ENCODE measurements around the gene LUZP1.

The LUZP1 gene

DNA sequence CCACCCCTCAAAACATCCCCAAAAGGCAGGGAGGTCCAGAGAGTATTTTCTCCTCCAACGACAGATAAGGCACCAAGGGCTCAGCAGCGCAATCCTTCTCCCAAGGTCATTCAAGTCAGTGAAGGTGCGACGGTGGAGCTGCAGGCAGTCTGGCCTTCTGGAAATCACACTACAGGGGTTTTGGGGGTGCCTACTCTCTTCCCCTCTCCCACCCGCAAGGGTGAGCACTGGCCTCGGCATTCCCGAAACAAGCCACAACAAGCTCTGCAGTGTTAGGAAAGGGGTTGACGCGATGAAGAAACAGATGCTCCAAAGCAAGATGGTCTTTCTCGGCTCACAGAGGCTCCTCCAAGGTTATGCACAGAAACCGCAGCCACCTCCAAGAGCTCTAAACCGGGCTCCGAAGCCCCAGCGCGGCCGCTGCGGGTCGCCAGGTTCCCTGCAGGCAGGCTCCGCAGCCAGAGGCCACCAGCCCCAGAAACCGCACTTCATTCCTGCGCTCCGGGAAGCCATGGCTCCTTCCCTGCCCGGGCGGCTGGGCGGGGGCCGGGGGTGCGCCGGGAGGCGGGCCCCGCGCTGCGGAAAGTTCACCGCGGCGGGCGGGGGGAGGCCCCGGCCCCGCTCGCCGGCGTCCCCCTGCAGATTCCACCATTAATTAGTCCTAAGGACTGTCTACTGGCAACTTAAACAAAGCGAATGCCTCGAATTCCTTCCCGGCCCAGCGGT is 1.1 kb downstream of the LUZP1 start (continued):
- TF ChIP-seq REST (tag by site-specific recombination; IDR thresholded peaks at IDR 0.05) (no peak), ZNF202 (tag by site-specific recombination; IDR thresholded peaks at IDR 0.05; ENCODE audit: borderline replicate concordance) (no peak), ZNF626 (tag by site-specific recombination; IDR thresholded peaks at IDR 0.05) (no peak), BCL11A (tag by site-specific recombination; IDR thresholded peaks at IDR 0.05; ENCODE audit: low read depth) (no peak), ZNF274 (IDR thresholded peaks at IDR 0.05; ENCODE audit: low read length) (no peak), ZNF274 (tag by site-specific recombination; IDR thresholded peaks at IDR 0.05; ENCODE audit: borderline replicate concordance) (no peak), ZNF501 (tag by site-specific recombination; IDR thresholded peaks at IDR 0.05) (no peak), SALL2 (tag by site-specific recombination; IDR thresholded peaks at IDR 0.05; ENCODE audit: borderline replicate concordance) (no peak), SP7 (tag by site-specific recombination; IDR thresholded peaks at IDR 0.05) (peak; percentile 37; the same call in 1 of the 2 replicates), ZNF354C (tag by site-specific recombination; IDR thresholded peaks at IDR 0.05; ENCODE audit: borderline replicate concordance, low read depth) (no peak), ZNF426 (tag by site-specific recombination; IDR thresholded peaks at IDR 0.05) (no peak), ZNF292 (tag by site-specific recombination; IDR thresholded peaks at IDR 0.05; ENCODE audit: borderline replicate concordance, low read depth) (no peak), ZBTB17 (tag by site-specific recombination; IDR thresholded peaks at IDR 0.05) (peak; percentile 50; the same call in 1 of the 2 replicates), ZNF791 (tag by site-specific recombination; IDR thresholded peaks at IDR 0.05) (no peak), ZNF639 (tag by site-specific recombination; IDR thresholded peaks at IDR 0.05) (no peak), ZNF148 (tag by site-specific recombination; IDR thresholded peaks at IDR 0.05; ENCODE audit: borderline replicate concordance) (no peak), ZNF600 (tag by site-specific recombination; IDR thresholded peaks at IDR 0.05) (peak; percentile 95), ZNF133 (tag by site-specific recombination; IDR thresholded peaks at IDR 0.05) (no peak), BCL6B (tag by site-specific recombination; IDR thresholded peaks at IDR 0.05) (no peak), ZNF785 (tag by site-specific recombination; IDR thresholded peaks at IDR 0.05) (no peak), ZEB2 (tag by site-specific recombination; IDR thresholded peaks at IDR 0.05) (no peak), GFI1B (tag by site-specific recombination; IDR thresholded peaks at IDR 0.05) (no peak), ZBTB20 (tag by site-specific recombination; IDR thresholded peaks at IDR 0.05) (peak; percentile 86), TCF7L2 (IDR thresholded peaks at IDR 0.05; ENCODE audit: borderline replicate concordance, low read depth, low read length) (no peak), ZNF350 (tag by site-specific recombination; IDR thresholded peaks at IDR 0.05) (no peak), IKZF3 (tag by site-specific recombination; IDR thresholded peaks at IDR 0.05) (peak; percentile 86), ZNF521 (tag by site-specific recombination; IDR thresholded peaks at IDR 0.05) (no peak), ZNF660 (tag by site-specific recombination; IDR thresholded peaks at IDR 0.05) (peak; percentile 39; the same call in 1 of the 2 replicates), ZNF335 (tag by site-specific recombination; conservative IDR thresholded peaks at IDR 0.05) (peak; percentile 45), KLF8 (tag by site-specific recombination; IDR thresholded peaks at IDR 0.05) (peak; percentile 48; the same call in 1 of the 2 replicates)
- TF ChIP-seq, protein P1, sequence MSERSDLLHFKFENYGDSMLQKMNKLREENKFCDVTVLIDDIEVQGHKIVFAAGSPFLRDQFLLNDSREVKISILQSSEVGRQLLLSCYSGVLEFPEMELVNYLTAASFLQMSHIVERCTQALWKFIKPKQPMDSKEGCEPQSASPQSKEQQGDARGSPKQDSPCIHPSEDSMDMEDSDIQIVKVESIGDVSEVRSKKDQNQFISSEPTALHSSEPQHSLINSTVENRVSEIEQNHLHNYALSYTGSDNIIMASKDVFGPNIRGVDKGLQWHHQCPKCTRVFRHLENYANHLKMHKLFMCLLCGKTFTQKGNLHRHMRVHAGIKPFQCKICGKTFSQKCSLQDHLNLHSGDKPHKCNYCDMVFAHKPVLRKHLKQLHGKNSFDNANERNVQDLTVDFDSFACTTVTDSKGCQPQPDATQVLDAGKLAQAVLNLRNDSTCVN (tag by site-specific recombination; optimal IDR thresholded peaks at IDR 0.05) = peak; percentile 9
